HG03469 (cell line): Measurements from ENCODE around the gene CRLF1.

Experiments used
- ATAC-seq: cut with Tn5 transposase; IDR thresholded peaks from one replicate; pipeline ENCODE4 v1.9.1; 2021; ENCODE audit warnings: mild to moderate bottlenecking, moderate library complexity, moderate number of reproducible peaks; ENCODE audit not compliant: unreplicated experiment

CRLF1 gene, protein sequence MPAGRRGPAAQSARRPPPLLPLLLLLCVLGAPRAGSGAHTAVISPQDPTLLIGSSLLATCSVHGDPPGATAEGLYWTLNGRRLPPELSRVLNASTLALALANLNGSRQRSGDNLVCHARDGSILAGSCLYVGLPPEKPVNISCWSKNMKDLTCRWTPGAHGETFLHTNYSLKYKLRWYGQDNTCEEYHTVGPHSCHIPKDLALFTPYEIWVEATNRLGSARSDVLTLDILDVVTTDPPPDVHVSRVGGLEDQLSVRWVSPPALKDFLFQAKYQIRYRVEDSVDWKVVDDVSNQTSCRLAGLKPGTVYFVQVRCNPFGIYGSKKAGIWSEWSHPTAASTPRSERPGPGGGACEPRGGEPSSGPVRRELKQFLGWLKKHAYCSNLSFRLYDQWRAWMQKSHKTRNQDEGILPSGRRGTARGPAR

DNA sequence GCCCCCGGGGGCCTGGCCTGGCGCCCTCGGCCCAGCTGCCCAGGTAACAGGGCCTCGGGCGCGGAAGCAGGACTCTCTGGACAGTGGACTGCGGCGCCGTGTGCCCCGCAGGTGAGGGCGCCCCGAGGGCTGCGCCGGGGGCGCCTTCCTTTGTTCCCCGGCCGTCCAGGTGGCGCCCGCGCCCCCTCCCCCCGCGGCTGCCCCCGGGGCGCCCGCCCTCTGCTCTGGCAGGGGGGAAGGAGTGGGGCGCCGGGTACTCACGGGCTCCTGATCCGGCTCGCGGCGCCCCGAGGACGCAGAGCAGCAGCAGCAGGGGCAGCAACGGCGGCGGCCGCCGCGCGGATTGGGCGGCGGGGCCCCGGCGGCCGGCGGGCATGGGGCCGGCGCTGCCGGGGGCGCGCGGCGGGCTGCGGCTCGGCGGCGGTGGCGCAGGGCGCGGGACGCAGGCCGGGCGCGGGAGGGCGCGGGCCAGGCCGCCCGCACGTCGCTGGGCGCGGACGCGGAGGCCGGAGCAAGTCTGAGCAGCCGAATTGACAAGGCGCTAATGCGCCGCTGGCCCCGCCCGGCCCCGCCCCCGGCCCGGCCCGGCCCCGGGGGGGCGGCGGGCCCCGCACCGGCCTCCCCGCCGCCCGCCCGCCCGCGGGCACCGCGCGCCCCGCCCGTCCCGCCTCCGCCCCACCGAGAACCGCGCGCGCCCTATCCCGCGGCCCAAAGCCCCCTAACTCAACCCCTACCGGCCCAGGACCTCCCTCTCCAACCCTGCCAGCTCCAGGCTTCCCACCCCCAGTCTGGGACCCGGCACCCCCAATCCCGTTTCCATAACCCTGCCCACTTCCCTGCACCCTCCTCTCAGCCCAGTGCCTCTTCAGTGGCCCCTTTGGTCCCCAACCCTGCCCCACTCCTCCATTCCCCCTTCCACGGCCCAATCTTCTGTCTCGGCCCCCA is at the start of gene CRLF1:
CRLF1 (minus strand) TSS at position 519 of the 945 bp plus-strand sequence; CDS start at position 376, 143 bp downstream.
- ATAC-seq = no peak

DNA sequence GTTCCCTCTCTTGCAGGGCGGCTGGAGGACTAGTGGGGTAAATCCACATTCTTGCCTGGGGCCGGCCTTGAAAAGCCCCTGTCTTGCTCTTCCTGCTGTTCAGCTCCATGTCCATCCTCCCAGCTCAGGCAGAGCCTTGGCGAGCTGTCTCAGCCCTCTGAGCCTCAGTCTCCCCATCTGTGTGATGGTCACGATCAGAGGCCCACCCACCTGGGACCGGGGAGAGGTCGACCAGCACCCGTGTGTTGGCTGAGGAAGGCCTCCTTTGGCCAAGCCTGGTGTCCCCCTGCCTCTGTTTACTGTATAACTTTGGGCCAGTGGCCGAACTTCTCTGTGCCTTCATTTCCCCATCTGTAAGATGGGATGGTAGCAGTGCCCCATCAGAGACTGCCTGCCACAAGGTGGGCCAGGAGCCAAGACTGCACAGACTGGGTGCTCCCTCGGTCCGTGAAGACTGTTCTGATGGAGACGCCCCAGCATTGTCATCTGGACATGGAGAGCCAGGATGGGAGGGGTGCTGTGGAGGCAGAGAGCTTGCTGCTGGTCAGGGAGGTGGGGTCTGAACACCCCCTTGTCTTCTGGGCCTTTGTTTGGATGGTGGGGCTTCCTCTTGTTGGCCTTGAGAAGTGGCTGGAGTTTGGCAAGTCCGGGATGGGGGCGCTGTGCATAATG is 48.7 kb upstream of the CRLF1 start:
- ATAC-seq = no peak

DNA sequence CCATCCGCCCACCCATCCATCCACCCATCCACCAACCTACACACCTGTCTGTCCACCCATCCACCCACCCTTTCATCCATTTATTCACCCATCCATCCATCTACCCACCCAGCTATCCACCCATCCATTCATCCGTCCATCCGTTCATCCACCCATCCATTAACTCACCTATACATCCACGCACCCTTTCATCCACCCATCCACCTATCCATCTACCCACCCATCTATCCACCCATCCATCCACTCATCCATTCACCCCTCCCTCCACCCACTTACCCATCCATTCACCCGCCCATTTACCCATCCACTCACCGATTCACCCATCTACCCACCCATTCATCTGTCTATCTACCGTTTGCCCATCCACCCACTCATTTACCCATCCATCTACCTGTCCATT is 47.9 kb upstream of the CRLF1 start:
- no peak for ATAC-seq

DNA sequence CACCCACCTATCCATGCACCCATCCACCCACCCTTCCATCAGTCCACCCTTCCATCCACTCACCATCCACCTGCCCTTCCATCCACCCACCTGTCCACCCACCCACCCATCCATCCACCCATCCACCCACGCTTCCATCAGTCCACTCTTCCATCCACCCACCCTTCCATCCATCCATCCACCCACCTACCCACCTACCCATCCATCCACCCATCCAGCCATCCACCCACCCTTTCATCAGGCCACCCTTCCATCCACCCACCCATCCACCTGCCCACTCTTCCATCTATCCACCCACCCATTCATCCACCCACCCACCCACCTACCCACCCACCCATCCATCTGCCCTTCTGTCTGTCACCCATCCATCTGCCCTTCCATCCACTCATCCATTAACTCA is 47.3 kb upstream of the CRLF1 start:
- no peak for ATAC-seq

DNA sequence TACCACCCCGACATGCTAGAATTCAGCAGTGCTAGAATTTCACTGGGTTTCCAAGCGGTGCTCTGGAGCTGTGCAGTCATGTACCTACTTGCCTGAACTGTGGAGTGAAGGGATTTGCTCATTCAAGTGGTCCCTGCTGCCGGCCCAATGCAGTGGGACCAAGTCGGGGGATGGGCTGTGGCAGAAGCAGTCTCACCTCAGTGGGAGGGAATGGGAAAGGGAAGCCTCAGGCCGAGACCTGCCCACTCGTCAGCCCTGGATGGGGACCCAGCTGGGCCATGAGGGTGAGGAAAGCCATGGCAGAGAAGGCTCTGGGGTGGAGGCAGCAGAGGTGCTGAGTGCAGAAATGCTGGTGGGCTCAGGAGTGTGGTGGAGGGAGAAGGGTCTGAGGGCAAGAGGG is 45.1 kb upstream of the CRLF1 start:
- no peak for ATAC-seq

DNA sequence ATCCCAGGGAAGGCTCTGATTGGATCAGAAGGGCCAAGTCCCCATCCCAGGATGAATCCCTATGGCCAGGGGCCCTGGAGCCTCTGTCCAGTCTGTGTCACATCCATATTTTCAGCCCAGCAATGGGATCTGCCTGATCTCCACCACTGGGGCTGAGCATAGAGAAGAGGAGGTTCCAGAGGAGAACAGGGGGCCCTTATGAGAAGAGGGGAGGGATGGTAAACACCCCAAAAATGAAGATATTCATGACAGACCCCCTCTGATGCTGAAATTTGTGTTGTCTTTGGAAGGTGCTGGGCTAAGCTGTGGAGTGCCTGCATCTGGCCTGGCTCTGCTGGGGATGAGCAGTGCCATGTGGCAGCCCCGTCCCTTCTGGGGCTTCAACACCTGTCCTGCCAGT is 44.7 kb upstream of the CRLF1 start:
- no peak for ATAC-seq

DNA sequence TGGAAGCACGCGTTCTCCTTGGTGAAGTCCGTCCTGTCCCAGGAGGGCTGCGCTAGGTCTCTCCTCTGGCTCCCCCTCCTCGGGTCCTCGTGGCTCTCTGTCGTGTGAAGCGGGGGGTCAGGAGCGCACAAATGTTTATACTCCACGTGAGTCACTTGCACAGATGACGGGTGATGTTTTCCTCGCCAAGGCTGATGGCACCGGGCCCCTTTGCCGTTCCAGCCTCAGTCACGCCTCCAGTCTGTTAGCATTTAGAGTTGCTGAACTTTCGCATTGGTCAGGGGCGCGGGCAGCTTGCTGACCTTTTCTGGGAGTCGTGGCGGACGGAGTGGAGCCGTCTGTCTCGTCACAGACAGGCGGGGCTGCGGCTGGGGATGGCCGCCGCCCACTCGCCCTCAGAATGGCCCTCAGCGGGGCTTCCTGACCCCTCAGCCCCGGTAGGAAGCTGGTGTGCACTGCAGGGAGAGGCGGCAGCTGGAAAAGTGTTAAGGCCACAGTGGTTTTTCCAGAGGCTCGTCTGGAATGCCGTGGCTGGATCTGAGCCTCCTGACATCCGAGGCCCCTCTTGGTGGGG is 44.0 kb upstream of the CRLF1 start:
- no peak for ATAC-seq

DNA sequence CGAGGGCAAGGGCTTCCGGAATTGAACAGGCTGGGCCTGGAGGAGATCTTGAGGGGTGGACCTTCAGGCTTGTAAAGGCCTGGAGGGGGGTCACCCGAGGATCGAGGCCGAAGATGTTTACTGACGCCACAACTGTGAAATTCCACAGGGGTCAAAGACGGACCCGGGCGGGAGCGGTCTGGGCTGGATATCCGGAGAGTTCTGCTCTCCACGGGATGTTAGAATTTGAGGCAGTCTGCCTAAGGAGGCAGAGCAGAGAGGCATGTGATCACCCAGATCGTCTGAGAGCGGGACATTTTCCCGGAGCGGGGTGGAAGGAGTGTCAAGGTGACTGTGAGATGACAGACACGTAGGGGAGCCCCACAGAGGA is 43.4 kb upstream of the CRLF1 start:
- no peak for ATAC-seq

DNA sequence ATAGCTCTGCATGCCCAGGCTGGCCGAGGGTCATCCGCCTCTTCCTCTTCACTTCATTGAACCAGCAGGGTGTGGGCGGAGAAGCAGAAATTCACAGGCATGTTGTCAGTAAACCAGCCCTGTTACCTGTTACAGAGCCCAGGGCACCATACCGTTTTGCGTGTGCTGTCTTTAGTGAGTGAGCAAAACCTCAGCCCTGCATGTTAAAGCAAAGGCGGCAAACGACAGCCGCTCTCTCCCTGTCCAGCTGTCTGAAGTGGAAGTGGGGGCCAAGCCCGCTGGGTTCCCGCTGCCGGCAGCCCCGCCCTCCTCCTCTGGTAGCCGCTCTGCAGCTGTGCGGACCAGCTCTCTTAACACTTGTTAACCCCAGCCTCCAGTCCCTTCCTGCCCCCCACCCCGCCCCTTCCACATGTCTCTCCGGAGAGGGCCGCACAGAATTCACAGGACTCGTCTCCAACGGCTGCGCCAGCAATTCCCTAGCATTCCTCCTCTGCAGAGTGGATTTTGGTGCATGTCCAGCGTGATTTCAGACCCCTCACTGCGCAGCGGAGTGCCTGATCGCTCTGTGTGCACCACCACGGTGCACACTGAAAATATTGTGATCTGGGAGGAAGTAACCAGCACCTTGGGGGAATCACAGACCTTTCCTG is 42.9 kb upstream of the CRLF1 start:
- no peak for ATAC-seq

DNA sequence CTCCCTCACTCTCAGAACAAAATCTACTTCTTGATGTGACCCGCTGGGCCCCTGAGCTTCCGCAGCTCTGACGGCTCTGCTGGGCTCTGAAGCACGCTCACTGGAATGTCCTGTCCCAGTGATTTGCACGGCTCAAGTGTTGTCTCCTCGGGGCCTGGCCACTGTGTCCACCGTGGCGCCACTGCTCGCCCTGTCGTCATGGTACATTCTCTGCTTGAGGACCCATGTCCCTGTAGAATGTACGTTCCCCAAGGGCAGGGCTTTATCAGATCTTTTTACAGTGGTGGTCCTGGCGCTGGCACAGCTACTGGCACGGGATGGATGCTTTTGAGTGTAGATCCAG is 42.3 kb upstream of the CRLF1 start:
- no peak for ATAC-seq

DNA sequence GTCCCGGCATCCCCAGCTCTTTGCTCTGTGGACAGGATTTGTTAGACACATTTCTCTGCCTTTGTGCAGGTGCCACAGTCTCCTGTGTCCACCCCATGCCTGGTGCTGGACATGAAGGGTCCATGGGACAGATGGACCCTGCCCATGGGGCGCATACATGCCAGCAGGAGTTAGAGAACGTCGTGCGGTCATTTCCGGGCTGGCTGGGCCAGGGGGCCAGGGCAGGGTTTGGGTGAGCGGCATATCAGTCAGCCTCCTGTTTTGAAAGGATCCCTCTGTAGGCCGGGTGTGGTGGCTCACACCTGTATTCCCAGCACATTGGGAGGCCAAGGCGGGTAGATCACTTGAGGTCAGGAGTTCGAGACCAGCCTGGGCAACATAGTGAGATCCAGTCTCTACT is 41.2 kb upstream of the CRLF1 start:
- no peak for ATAC-seq

DNA sequence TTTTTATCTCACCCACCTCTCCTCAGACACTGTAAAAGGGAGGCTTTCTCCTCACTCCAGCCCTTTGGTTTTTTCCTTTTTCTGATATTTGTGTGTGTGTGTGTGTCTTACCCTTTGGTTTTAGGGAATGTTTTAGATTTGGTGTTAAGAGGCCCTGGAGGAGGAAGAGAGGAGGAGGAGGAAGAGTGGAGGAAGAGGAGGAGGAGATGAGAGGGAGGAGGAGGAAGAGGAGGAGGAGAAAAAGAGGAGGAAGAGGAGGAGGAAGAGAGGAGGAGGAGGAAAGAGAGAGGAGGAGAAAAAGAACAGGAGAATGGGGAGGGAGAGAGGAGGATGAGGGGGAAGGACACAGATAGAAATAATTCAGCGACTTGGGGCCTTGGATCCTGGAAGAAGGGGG is 40.8 kb upstream of the CRLF1 start:
- no peak for ATAC-seq

DNA sequence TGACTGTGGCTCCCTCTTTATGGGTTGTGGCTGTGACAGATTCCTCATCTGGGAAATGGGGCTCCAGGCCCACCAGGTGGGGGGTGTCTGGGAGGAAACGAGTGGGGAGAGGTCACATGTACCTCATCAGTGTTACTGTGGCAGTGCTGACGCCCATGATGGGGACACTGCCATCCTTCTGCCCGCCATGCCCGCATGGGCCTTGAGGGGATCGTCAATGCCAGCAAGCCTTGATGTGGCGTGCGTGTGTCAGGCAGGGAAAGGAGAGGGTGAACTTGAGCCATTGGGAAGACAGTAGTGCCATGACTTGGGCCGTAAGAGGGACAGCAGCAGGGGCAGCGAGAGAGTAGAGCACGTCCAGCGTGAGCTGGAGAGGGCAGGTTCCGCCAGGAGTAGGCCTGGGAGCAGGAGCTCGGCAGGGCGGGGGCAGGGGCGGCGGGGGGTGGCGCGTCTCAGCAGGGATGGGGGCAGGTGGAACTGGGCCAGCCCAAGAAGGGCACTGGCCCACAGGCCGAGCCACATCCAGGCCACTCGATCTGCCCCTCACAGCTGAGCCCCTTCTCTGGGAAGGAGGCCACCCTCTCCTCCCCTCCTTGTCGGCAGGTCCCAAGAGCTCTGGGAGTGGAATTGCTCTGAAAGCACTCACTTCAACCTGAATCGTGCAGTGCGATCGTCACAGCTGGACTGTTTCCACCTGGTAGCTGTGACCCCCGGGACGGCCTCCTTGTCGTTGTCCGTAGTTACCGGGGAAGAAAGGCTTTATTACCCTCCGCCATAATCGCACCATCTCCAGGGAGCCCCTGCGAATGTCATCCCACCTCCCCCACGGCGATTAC is 40.2 kb upstream of the CRLF1 start:
- no peak for ATAC-seq

DNA sequence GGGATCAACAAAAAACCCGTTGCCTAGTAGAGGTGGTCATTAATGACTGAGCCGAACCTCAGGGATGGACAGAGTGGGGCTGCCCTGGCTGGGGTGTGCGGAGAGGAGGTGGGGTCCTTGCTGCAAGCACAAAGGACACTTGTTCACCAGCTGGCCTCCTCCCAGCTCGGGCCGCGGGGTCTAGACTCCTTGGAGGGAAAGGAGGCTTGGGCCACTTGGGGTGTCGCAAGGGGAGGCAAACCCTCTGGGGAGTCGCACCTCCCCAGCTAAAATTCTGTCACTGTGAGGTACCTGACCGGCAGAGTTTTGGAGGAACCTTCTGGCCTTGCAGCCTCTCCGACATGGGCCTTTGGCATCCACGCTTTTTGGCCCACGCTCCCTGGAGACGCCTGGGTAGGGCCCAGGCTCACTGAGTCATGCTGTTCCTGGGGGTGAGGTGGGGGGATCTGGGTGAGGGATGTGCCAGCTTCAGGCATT is 38.5 kb upstream of the CRLF1 start:
- ATAC-seq = no peak

DNA sequence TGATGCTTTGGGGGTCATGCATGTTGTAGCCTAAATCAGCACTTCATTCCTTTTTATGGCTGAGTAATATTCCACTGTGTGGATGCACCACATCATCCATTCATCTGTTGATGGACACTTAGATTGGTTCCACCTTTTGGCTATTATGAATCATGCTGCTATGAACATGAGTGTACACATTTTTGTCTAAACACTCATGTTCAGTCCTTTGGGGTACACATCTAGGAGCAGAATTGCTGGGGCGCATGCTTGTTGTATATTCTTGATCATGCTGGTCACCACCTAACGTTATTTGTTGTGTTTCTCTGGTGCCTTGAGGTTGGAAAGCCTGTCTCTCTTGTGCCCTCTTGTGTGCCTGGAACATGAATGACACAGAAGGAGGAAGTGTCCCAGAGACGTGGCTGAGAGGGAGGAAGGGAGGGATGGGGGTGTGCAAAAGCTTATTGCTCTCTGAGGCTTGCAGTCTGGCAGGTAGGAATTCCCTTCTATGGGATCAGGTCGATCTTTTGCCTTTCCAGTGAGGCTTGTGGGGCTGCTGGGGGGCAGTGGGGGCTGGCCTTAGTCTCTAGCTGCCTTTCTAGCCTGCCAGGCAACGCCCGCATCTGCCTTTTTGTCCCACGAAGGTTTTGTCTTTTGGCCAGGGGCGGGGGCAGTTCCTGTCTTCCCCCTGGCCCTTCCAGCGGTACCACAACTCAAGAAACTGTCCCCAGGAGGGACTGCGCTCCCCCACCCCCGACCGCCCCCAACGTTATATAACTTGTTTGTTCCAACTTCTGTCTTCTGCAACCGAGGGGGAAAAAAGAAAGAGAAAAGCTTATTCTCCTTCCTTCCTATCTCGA is 37.8 kb upstream of the CRLF1 start:
- no peak for ATAC-seq

DNA sequence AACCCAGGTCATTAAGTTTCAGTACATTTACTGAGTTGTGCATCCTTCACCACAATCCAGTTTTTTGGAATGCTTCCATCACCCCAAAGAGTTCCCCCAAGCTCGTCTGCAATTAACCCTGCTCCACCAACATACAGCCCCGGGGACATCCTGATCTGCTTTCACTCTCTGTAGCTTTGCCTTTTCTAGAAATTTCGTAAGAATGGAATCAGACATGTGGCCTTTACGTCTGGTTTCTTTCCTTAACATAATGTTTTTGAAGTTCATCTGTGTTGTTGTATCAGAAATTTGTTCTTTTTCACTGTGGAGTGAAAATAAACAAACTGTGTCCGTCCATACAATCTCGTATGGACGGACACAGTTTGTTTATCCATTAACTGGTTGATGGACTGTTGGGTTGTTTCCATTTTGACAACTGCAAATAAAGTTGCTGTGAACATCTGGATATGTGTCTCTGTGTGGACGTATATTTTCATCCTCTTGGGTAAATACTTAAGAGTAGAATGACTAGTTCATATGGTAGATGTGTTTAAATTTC is 33.2 kb upstream of the CRLF1 start:
- no peak for ATAC-seq

DNA sequence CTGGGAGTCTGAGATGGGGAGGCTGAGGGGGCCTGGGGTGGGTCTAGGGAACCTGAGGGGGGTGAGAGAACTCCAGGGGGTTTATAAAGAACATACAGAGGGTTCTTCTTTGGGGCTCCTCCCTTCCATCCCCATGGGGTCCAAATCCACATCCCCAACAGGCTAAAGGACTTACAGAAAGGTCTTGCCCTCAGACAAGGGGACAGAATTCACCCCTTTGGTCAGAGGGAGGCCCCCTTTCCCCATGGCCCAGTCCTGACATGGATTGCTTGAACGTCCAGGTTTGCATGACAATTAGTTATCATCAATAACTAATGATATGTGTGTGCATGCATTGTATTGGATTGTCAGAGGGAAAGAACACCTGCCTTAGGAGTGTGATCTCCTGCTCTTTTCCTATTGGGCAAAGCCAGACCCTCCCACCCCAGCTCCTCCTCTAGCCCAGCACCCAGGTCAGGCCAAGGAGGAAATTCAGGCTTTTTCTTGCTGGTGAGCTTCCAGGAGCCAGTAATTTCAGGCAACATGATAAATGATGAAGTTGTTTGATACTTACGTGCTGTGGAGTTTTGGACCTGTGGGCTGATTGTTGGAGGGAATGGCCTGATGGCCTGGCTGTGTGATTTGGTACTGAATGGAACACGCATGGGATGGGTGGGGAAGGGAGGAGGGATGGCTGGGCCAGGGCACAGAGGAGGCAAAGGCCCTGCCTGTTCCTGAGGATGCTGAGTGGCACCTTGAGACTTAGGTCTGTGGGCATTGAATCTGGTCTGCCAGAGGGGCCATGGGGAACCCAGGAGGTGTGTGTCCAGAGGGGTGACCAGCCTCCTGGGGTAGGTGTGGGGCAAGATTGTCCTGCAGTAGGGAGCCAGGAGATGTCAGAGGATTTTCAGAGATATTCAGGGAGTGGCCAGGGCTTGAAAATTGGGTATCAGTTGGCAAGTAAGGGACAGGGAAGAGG is 31.4 kb upstream of the CRLF1 start:
- ATAC-seq = no peak
